Measurements from ENCODE around the gene ZFYVE28. TPM values are rescaled to one million over a fixed set of nuclear protein-coding genes. Genes with fewer than 3 reads are reported as not detected.
A peak's percentile ranks its signal among the peaks of the same experiment; 100 is the strongest.

The ZFYVE28 gene
- total RNA-seq, 1 experiment from 2014 or later = 19.2 TPM

GRCh38 chr4:2284934-2285612 is 133.4 kb downstream of the ZFYVE28 start:
- ChIA-PET CTCF (no interaction called here), POLR2A (no interaction called here), RAD21 (ENCODE audit: low non-redundant PET in 1 of 2, low total read pairs in 2 of 2, uncharacterized antibody in 2 of 2, unreplicated experiment in 2 of 2) (no interaction called here)
- no TSS peak for BruUV-seq (replicated peaks)
- H3K79me2 ChIP-seq (ENCODE audit: insufficient read depth, low read length) = no peaks in the 10 kb centered on the region
- H3K36me3 ChIP-seq (ENCODE audit: control insufficient read depth in 1 of 2, insufficient read depth in 2 of 2, low read length in 2 of 2) = no peaks in the 10 kb centered on the region
- no peak overlapping the region for H2AFZ ChIP-seq (ENCODE audit: low read depth, low read length, poor library complexity, severe bottlenecking)
- H3K27me3 ChIP-seq (ENCODE audit: insufficient read depth, low read length) = no peaks in the 10 kb centered on the region
- ATAC-seq (peak; percentile 28; the same call in 1 of the 2 replicates), DNase-seq (ENCODE audit: low read depth, low spot score) (no peak)
- intact Hi-C loops (cut with micrococcal nuclease) = no loop called here
- TF ChIP-seq ATF3 (IDR thresholded peaks at IDR 0.05) = no peak
- no peak for TF ChIP-seq EGR1 (IDR thresholded peaks at IDR 0.05; ENCODE audit: low read depth)
- no peak for TF ChIP-seq RAD21 (IDR thresholded peaks at IDR 0.05; ENCODE audit: low read depth)
- no peak for TF ChIP-seq REST (IDR thresholded peaks at IDR 0.05; ENCODE audit: low read depth)
- no peak for TF ChIP-seq CEBPB (IDR thresholded peaks at IDR 0.05; ENCODE audit: low read depth)
- TF ChIP-seq SIN3A (IDR thresholded peaks at IDR 0.05; ENCODE audit: low read depth) = no peak
- no peaks in the 10 kb centered on the region for H3K9me3 ChIP-seq (ENCODE audit: control insufficient read depth in 1 of 2, insufficient read depth in 1 of 2, low read depth in 1 of 2, low read length in 2 of 2)
- no peak overlapping the region for H3K9ac ChIP-seq (ENCODE audit: low read length)
- peak overlapping the region; percentile 19; the same call in 1 of the 2 replicates for H3K4me2 ChIP-seq (ENCODE audit: low read length)
- H3K4me3 ChIP-seq (replicated peaks in 1 of 2; ENCODE audit: low read depth in 1 of 2, low read length in 2 of 2) = no peak overlapping the region
- no peaks in the 10 kb centered on the region for H3K9me2 ChIP-seq (ENCODE audit: insufficient read depth)
- peaks cover 0 to 9% of the 10 kb centered on the region in 2 experiments; a peak in 2 of 4 replicates for H3K4me1 ChIP-seq (ENCODE audit: control insufficient read depth in 1 of 2, insufficient read depth in 2 of 2, low read length in 2 of 2)
- H3K27ac ChIP-seq (ENCODE audit: low read depth, low read length) = no peak overlapping the region
- H4K20me1 ChIP-seq (ENCODE audit: insufficient read depth) = no peaks in the 10 kb centered on the region

Data from HCT116 (cell line).